PC-9 (cell line): ENCODE measurements around the gene PPP1R15A. TPM values are rescaled to one million over a fixed set of nuclear protein-coding genes. Genes with fewer than 3 reads are reported as not detected.
A peak's percentile ranks its signal among the peaks of the same experiment; 100 is the strongest.
"Not testable (repeated sequence)": the region's sequence is repeated elsewhere in the genome, so short reads cannot be mapped to it uniquely, and the experiment has no call there.

Experiments used
- BruUV-seq: library from RNA; stranded (reverse); fragments of 400-500 nt; replicated peaks from 2 replicates; lab custom pipeline; 2021; lab: Mats Ljungman, UMichigan
- CTCF ChIA-PET: fragments of 300-600 bp; sonication (Branson Sonifier 250); formaldehyde crosslinking; loops from one replicate; lab custom pipeline; 2022; ENCODE audit warnings: antibody characterized with exemption; lab: Charles Lee
- POLR2A ChIA-PET: fragments of 300-600 bp; sonication (Branson Sonifier 250); formaldehyde crosslinking; loops from one replicate; lab custom pipeline; 2022; ENCODE audit warnings: antibody characterized with exemption; ENCODE audit not compliant: unreplicated experiment; lab: Charles Lee
- DNase-seq, 2 experiments: peaks; one replicate each; pipeline versions ENCODE4 v3.0.0 to v3.0.0-alpha.2; 2015 to 2022; ENCODE audit warnings: mixed read lengths in 1 of 2
- H2AFZ ChIP-seq: fragments of 200-600 bp; sonication (generic); 2 replicates; pipeline ENCODE4 v1.8.1; 2017; ENCODE audit warnings: antibody characterized with exemption
- H3F3A ChIP-seq: fragments of 200-600 bp; sonication (generic); 2 replicates; pipeline ENCODE4 v1.8.1; 2017; ENCODE audit warnings: antibody characterized with exemption, mild to moderate bottlenecking, low read depth; ENCODE audit not compliant: insufficient read depth
- H3K27ac ChIP-seq: fragments of 200-600 bp; sonication (generic); 2 replicates; pipeline ENCODE4 v1.6.1; 2016; ENCODE audit warnings: mixed run types
- H3K27me3 ChIP-seq: fragments of 200-600 bp; sonication (generic); 2 replicates; pipeline ENCODE4 v1.6.1; 2016; ENCODE audit warnings: low read depth, mixed run types; ENCODE audit not compliant: insufficient read depth
- H3K36me3 ChIP-seq: fragments of 200-600 bp; sonication (generic); 2 replicates; pipeline ENCODE4 v1.6.1; 2016; ENCODE audit warnings: low read depth, mixed run types
- H3K4me1 ChIP-seq: fragments of 200-600 bp; sonication (generic); replicated peaks from 2 replicates; pipeline ENCODE4 v1.6.1; 2016; ENCODE audit warnings: mixed run types; ENCODE audit not compliant: insufficient read depth
- H3K4me2 ChIP-seq: fragments of 200-600 bp; sonication (generic); 2 replicates; pipeline ENCODE4 v1.6.1; 2017; ENCODE audit warnings: mixed run types
- H3K4me3 ChIP-seq: fragments of 200-600 bp; sonication (generic); 2 replicates; pipeline ENCODE4 v1.6.1; 2016; ENCODE audit warnings: mixed run types
- H3K79me2 ChIP-seq: fragments of 200-600 bp; sonication (generic); 2 replicates; pipeline ENCODE4 v1.6.1; 2017; ENCODE audit warnings: low read depth, mixed run types
- H3K9me2 ChIP-seq: fragments of 200-600 bp; sonication (generic); 2 replicates; pipeline ENCODE4 v1.8.1; 2017; ENCODE audit warnings: mild to moderate bottlenecking; ENCODE audit not compliant: insufficient read depth
- H3K9me3 ChIP-seq: fragments of 200-600 bp; sonication (generic); 2 replicates; pipeline ENCODE4 v1.8.1; 2016; ENCODE audit warnings: low read depth; ENCODE audit not compliant: insufficient read depth
- H4K20me1 ChIP-seq: fragments of 200-600 bp; sonication (generic); 2 replicates; pipeline ENCODE4 v1.8.1; 2017; ENCODE audit not compliant: insufficient read depth
- EZH2 ChIP-seq: fragments of 200-600 bp; sonication (generic); IDR thresholded peaks from 2 replicates; pipeline ENCODE4 v1.8.0; 2017; ENCODE audit warnings: antibody characterized with exemption, low read depth
- intact Hi-C: fragments of 100-400 bp; cut with micrococcal nuclease; formaldehyde crosslinking; loops from one replicate; pipeline ENCODE4 v1.10.0; 2022; ENCODE audit not compliant: unreplicated experiment
- total RNA-seq: library from RNA; stranded (reverse); gene quantifications from 2 replicates; pipeline ENCODE4 v1.2.3, GENCODE V29; 2021
- TF ChIP-seq, protein P1 (sequence below): fragments of 200-600 bp; sonication (generic); conservative IDR thresholded peaks from 2 replicates; pipeline ENCODE4 v1.6.1; 2017; ENCODE audit warnings: mixed run types, antibody characterized with exemption, mild to moderate bottlenecking, moderate library complexity

Gene PPP1R15A
- total RNA-seq, 1 experiment from 2014 or later, result 49.5 TPM

DNA sequence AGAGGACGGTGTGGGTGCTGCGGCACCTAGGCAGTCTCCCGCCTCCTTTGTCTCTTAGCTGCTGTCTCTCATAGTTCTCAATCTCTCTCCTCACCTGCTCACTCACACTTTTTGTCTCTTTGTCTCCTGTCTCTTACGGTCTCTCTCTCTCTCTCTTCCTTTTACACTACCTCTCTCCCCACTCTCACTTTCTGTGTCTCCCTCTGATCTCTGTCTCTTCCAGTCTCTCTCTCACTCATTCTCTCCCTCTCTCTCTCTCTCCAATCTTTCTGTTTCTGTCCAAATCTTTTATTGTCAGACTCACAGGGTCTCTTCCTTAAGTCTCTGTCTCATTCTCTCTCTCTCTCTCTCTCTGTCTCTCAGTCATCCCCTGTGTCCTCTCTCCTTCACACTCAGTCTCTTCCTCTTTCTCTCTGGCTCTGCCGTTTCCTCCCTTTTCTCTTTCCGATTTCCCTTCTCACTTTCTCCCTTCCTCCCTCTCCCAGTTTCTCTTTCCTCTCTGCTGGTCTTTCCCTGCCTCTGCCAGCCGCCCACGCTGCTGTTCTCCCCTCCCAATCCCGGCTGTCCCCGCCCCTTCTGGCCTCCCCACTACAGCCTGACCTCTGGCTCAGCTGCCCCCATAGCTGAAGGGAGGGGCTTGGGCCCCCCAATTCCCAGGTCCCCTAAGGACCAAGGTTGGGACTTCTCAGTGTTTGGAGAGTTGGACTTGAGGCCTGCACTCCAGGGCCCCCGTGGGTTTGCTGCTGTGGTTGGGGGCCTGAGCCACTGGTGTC is 3.9 kb upstream of the PPP1R15A start, which contains the start of gene PLEKHA4:
Gene PLEKHA4, minus strand, starts transcription at position 504 of the 773 bp plus-strand sequence. CDS start 997 bp downstream, outside the sequence.
- Histone ChIP-seq H3K27ac (no peak within 1 kb of the TSS), H3K9me3 (no peaks in the 10 kb centered on the region), H3K4me1 (no peaks in the 10 kb centered on the region), H3K27me3 (peaks cover 35% of the 10 kb centered on the region), H3K4me3 (no peak within 1 kb of the TSS), H4K20me1 (peaks cover 3% of the 10 kb centered on the region), H3F3A (peaks cover 12% of the 10 kb centered on the region; the same call in 1 of the 2 replicates), H2AFZ (peak within 1 kb of the TSS; percentile 54; the same call in 1 of the 2 replicates), H3K79me2 (peaks cover 11% of the 10 kb centered on the region), H3K4me2 (no peak within 1 kb of the TSS; the same call in 1 of the 2 replicates), H3K9me2 (no peaks in the 10 kb centered on the region), H3K36me3 (peaks cover 3% of the 10 kb centered on the region)
- TF ChIP-seq, protein P1, sequence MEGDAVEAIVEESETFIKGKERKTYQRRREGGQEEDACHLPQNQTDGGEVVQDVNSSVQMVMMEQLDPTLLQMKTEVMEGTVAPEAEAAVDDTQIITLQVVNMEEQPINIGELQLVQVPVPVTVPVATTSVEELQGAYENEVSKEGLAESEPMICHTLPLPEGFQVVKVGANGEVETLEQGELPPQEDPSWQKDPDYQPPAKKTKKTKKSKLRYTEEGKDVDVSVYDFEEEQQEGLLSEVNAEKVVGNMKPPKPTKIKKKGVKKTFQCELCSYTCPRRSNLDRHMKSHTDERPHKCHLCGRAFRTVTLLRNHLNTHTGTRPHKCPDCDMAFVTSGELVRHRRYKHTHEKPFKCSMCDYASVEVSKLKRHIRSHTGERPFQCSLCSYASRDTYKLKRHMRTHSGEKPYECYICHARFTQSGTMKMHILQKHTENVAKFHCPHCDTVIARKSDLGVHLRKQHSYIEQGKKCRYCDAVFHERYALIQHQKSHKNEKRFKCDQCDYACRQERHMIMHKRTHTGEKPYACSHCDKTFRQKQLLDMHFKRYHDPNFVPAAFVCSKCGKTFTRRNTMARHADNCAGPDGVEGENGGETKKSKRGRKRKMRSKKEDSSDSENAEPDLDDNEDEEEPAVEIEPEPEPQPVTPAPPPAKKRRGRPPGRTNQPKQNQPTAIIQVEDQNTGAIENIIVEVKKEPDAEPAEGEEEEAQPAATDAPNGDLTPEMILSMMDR, result no peak
- no peak for TF ChIP-seq EZH2
- no TSS peak for BruUV-seq
- ChIA-PET CTCF (interaction anchor here (0.7 kb wide), 1 partner anchor 24 kb away, joined by 4 read pairs; no protein-coding TSS in a partner anchor), POLR2A (interaction anchor here (0.7 kb wide), 1 partner anchor 73 kb away, joined by 4 read pairs; no protein-coding TSS in a partner anchor)
- DNase-seq, result no peak
- intact Hi-C loops, result no loop called here

DNA sequence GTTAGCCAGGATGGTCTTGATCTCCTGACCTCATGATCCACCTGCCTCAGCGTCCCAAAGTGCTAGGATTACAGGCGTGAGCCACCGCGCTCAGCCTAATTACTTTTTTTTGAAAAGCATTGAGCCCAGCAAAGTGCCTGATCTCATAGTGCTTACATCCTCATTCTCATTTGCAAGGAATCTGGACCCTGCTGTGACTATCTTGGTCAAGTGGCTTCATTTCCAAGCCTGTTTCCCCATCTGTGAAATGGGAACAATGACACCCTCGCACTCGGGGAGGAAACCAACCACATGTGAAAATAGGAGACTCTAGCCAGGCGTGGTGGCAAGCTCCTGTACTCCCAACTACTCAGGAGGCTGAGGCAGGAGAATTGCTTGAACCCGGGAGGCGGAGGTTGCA is 2.2 kb upstream of the PPP1R15A start:
- ChIA-PET POLR2A (interaction anchor here (0.6 kb wide), 2 partner anchors 8 to 72 kb away, joined by 3 to 4 read pairs; no protein-coding TSS in a partner anchor), CTCF (interaction anchor here (0.6 kb wide), 1 partner anchor 75 kb away, joined by 9 read pairs; no protein-coding TSS in a partner anchor)
- intact Hi-C loops, result loop anchor here (5.0 kb wide), 2 partner anchors 33 to 772 kb away; partner anchors contain the start of genes HSD17B14, RRAS and SCAF1
- no peak overlapping the region for H3K27ac ChIP-seq
- H3K9me3 ChIP-seq, result no peaks in the 10 kb centered on the region
- peaks cover 12% of the 10 kb centered on the region for H3K4me1 ChIP-seq
- peaks cover 28% of the 10 kb centered on the region for H3K79me2 ChIP-seq
- peaks cover 20% of the 10 kb centered on the region for H4K20me1 ChIP-seq
- peaks cover 18% of the 10 kb centered on the region for H3K36me3 ChIP-seq
- TF ChIP-seq, protein P1, result no peak
- no peak for TF ChIP-seq EZH2
- no peak overlapping the region for H2AFZ ChIP-seq
- no peak overlapping the region for H3K4me2 ChIP-seq
- H3K9me2 ChIP-seq, result no peaks in the 10 kb centered on the region
- no peak overlapping the region for H3K4me3 ChIP-seq
- BruUV-seq, result no TSS peak
- peaks cover 22% of the 10 kb centered on the region for H3K27me3 ChIP-seq
- H3F3A ChIP-seq, result peaks cover 30% of the 10 kb centered on the region
- no peak for DNase-seq

DNA sequence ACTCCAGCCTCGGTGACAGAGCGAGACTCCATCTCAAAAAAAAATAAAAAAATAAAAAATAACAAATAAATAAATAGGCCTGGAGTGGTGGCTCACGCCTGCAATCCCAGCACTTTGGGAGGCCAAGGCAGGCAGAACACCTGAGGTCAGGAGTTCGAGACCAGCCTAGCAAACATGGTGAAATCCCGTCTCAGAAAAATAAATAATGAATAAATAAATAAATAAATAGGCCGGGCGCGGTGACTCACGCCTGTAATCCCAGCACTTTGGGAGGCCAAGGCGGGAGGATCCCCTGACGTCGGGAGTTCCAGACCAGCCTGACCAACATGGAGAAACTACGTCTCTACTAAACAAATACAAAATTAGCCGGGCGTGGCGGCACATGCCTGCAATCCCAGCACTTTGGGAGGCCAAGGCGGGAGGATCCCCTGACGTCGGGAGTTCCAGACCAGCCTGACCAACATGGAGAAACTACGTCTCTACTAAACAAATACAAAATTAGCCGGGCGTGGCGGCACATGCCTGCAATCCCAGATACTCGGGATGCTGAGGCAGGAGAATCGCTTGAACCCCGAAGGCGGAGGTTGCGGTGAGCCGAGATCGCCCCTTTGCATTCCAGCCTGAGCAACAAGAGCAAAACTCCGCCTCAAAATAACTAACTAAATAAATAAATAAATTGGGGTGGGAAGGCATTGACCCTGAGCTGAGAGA is 595 bp upstream of the PPP1R15A start:
- not testable (repeated sequence) for H3K27me3 ChIP-seq, H2AFZ ChIP-seq, DNase-seq, H3K9me3 ChIP-seq, H3K9me2 ChIP-seq, H3K4me3 ChIP-seq, H3K27ac ChIP-seq, BruUV-seq
- Histone ChIP-seq H3K4me2 (peak overlapping the region; percentile 100), H3K4me1 (peaks cover 22% of the 10 kb centered on the region), H3K79me2 (peaks cover 40% of the 10 kb centered on the region), H3F3A (peaks cover 39% of the 10 kb centered on the region), H3K36me3 (peaks cover 27% of the 10 kb centered on the region), H4K20me1 (peaks cover 30% of the 10 kb centered on the region)
- ChIA-PET POLR2A (interaction anchor here (0.6 to 0.9 kb wide), 6 partner anchors 10 to 344 kb away, joined by 3 to 4 read pairs (median 4); partner anchors contain the start of genes DHDH and NUCB1), CTCF (interaction anchor here (0.7 kb wide), 1 partner anchor 9 kb away, joined by 15 read pairs; no protein-coding TSS in a partner anchor)
- intact Hi-C loops, result loop anchor here (2.0 to 5.0 kb wide), 3 partner anchors 34 to 771 kb away; partner anchors contain the start of genes BCAT2, HSD17B14, RRAS and SCAF1
